Fibroblast of villous mesenchyme (primary cell): ENCODE results near the gene PTPRH. TPM values are rescaled to one million over a fixed set of nuclear protein-coding genes. Genes with fewer than 3 reads are reported as not detected.

ENCODE experiments used
- DNase-seq: peaks from one replicate; pipeline ENCODE4 v3.0.0-alpha.2; 2010; ENCODE audit warnings: low read depth
- H3K4me3 ChIP-seq: 2 replicates; pipeline ENCODE4 v1.5.1; 2011; ENCODE audit warnings: low read depth, mild to moderate bottlenecking, low read length
- small RNA-seq: library from RNA; depleted of rRNA; stranded (forward); fragments of <200 nt; gene quantifications from one replicate; pipeline ENCODE3, GENCODE V24; 2012
- total RNA-seq: library from RNA; depleted of rRNA; stranded (reverse); fragments of >200 nt; gene quantifications from 2 replicates; pipeline ENCODE4 v1.2.3, GENCODE V29; 2012
- TF ChIP-seq, protein P1 (sequence below): IDR thresholded peaks from 2 replicates; pipeline ENCODE4 v1.5.1; 2012; ENCODE audit warnings: low read depth, mild to moderate bottlenecking, low read length; ENCODE audit not compliant: insufficient read depth

PTPRH gene
- total RNA-seq, 1 donor: 3.9 TPM

- TF ChIP-seq, protein P1, sequence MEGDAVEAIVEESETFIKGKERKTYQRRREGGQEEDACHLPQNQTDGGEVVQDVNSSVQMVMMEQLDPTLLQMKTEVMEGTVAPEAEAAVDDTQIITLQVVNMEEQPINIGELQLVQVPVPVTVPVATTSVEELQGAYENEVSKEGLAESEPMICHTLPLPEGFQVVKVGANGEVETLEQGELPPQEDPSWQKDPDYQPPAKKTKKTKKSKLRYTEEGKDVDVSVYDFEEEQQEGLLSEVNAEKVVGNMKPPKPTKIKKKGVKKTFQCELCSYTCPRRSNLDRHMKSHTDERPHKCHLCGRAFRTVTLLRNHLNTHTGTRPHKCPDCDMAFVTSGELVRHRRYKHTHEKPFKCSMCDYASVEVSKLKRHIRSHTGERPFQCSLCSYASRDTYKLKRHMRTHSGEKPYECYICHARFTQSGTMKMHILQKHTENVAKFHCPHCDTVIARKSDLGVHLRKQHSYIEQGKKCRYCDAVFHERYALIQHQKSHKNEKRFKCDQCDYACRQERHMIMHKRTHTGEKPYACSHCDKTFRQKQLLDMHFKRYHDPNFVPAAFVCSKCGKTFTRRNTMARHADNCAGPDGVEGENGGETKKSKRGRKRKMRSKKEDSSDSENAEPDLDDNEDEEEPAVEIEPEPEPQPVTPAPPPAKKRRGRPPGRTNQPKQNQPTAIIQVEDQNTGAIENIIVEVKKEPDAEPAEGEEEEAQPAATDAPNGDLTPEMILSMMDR: no peak
- H3K4me3 ChIP-seq: no peak overlapping the region
- DNase-seq: no peak
Observed at GRCh38 chr19:55134736-55135135, 74.6 kb downstream of the PTPRH start.

- TF ChIP-seq, protein P1: no peak
- no peak overlapping the region for H3K4me3 ChIP-seq
- no peak for DNase-seq
Observed at GRCh38 chr19:55133639-55134444, 75.5 kb downstream of the PTPRH start.

GRCh38 chr19:55132453-55133129, 76.7 kb downstream of the PTPRH start:
- TF ChIP-seq, protein P1: peak; percentile 30
- no peak for DNase-seq
- no peak overlapping the region for H3K4me3 ChIP-seq

DNA sequence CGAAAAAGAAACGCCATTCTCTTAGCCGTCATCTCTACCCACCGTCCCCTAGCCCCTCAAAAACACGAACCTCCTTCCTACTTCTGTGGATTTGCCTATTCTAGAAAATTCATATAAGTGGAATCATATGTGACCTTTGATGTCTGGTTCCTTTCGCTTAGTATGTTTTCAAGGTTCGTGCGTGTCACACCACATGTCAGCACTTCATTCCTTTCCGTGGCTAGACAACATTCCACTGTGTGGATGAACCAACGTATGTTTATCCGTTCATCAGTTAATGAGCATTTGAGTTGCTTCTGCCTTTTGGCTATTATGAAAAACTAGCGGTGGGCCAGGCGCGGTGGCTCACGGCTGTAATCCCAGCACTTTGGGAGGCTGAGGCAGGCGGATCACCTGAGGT, 77.9 kb downstream of the PTPRH start:
- no peak overlapping the region for H3K4me3 ChIP-seq
- DNase-seq: no peak
- TF ChIP-seq, protein P1: no peak

Small RNA genes within 50 kb of the gene (small RNA-seq; reads per million reads assigned to genes)
- gene MIR6802: not detected
- not detected for gene MIR6803
- gene MIR6804: not detected
- not detected for gene RF01210

Other genes with a start within 250 kb of the PTPRH start
- gene NLRP2, start 243.1 kb downstream of the PTPRH start, total RNA-seq: 0.32 and 1.3 TPM in 2 replicates
- gene GP6, start 171.2 kb downstream of the PTPRH start, total RNA-seq: not detected in 2 replicates
- gene RDH13, start 146.4 kb downstream of the PTPRH start, total RNA-seq: 9.0 and 9.1 TPM in 2 replicates
- 1.3 and 2.2 TPM in 2 replicates for gene EPS8L1, start 133.6 kb downstream of the PTPRH start, total RNA-seq
- gene PPP1R12C, start 91.9 kb downstream of the PTPRH start, total RNA-seq: 49.7 and 69.9 TPM in 2 replicates
- gene TNNT1, start 60.3 kb downstream of the PTPRH start, total RNA-seq: under 0.01 and 0.64 TPM in 2 replicates
- gene TNNI3, start 51.8 kb downstream of the PTPRH start, total RNA-seq: not detected in 2 replicates
- gene DNAAF3, start 42.9 kb downstream of the PTPRH start, total RNA-seq: under 0.01 TPM in 1 of 2 replicates, not detected in the other
- gene SYT5, start 29.2 kb downstream of the PTPRH start, total RNA-seq: under 0.01 and 0.86 TPM in 2 replicates
- 1.6 and 1.7 TPM in 2 replicates for gene TMEM86B, start 19.3 kb upstream of the PTPRH start, total RNA-seq
- 35.1 and 38.9 TPM in 2 replicates for gene PPP6R1, start 49.5 kb upstream of the PTPRH start, total RNA-seq
- 25.0 and 31.9 TPM in 2 replicates for gene HSPBP1, start 70.6 kb upstream of the PTPRH start, total RNA-seq
- 5.6 and 6.1 TPM in 2 replicates for gene BRSK1, start 74.5 kb upstream of the PTPRH start, total RNA-seq
- gene TMEM150B, start 115.8 kb upstream of the PTPRH start, total RNA-seq: not detected in 2 replicates
- gene KMT5C, start 130.4 kb upstream of the PTPRH start, total RNA-seq: 6.9 and 8.7 TPM in 2 replicates
- under 0.01 TPM in 1 of 2 replicates, not detected in the other for gene COX6B2, start 145.2 kb upstream of the PTPRH start, total RNA-seq
- not detected in 2 replicates for gene GARIN5B, start 153.8 kb upstream of the PTPRH start, total RNA-seq
- gene IL11, start 161.0 kb upstream of the PTPRH start, total RNA-seq: 3.0 and 5.2 TPM in 2 replicates
- not detected in 2 replicates for gene TMEM190, start 167.3 kb upstream of the PTPRH start, total RNA-seq
- gene TMEM238, start 174.8 kb upstream of the PTPRH start, total RNA-seq: not detected in 2 replicates
- gene RPL28, start 176.4 kb upstream of the PTPRH start, total RNA-seq: 124 and 164 TPM in 2 replicates
- gene UBE2S, start 198.3 kb upstream of the PTPRH start, total RNA-seq: 108 and 155 TPM in 2 replicates
- not detected in 2 replicates for gene SHISA7, start 233.8 kb upstream of the PTPRH start, total RNA-seq